Measurements from ENCODE around the gene UBE2E2.

UBE2E2 gene

GRCh38 chr3:23540600-23540999 is 337.5 kb downstream of the UBE2E2 start:
- no peaks in the 10 kb centered on the region for H3K9me2 ChIP-seq (replicated peaks; ENCODE audit: low read depth, low read length)
- H2AFZ ChIP-seq (ENCODE audit: low read length), result no peak overlapping the region

GRCh38 chr3:23542079-23542478 is 339.0 kb downstream of the UBE2E2 start:
- Histone ChIP-seq H3F3A (ENCODE audit: low read depth) (no peaks in the 10 kb centered on the region), H3K4me2 (ENCODE audit: low read depth, low read length, poor library complexity, severe bottlenecking) (no peak overlapping the region), H3K79me2 (ENCODE audit: insufficient read depth, low read length) (no peaks in the 10 kb centered on the region), H4K20me1 (ENCODE audit: insufficient read depth, low read length, poor library complexity, severe bottlenecking) (no peaks in the 10 kb centered on the region), H3K4me1 (ENCODE audit: insufficient read depth, low read length, poor library complexity, severe bottlenecking) (no peaks in the 10 kb centered on the region), H3K9me2 (replicated peaks; ENCODE audit: low read depth, low read length) (no peaks in the 10 kb centered on the region), H3K4me3 (ENCODE audit: low read length, poor library complexity, severe bottlenecking) (no peak overlapping the region), H3K27me3 (ENCODE audit: insufficient read depth, low read length, poor library complexity, severe bottlenecking) (no peaks in the 10 kb centered on the region), H3K9ac (ENCODE audit: low read depth, low read length, poor library complexity, severe bottlenecking) (no peak overlapping the region), H2AFZ (ENCODE audit: low read length) (no peak overlapping the region), H3K9me3 (ENCODE audit: insufficient read depth, low read depth, low read length) (no peaks in the 10 kb centered on the region), H3K36me3 (ENCODE audit: insufficient read depth, low read length) (no peaks in the 10 kb centered on the region)
- TF ChIP-seq EZH2phosphoT487 (IDR thresholded peaks at IDR 0.05; ENCODE audit: borderline replicate concordance) (no peak), CTCF (conservative IDR thresholded peaks at IDR 0.05; ENCODE audit: low read length) (no peak)

More at GRCh38 chr3:23540600-23540999, 337.5 kb downstream of the UBE2E2 start:
- Histone ChIP-seq H3K4me3 (ENCODE audit: low read length, poor library complexity, severe bottlenecking) (no peak overlapping the region), H3K27me3 (ENCODE audit: insufficient read depth, low read length, poor library complexity, severe bottlenecking) (no peaks in the 10 kb centered on the region), H3K4me2 (ENCODE audit: low read depth, low read length, poor library complexity, severe bottlenecking) (no peak overlapping the region), H3K79me2 (ENCODE audit: insufficient read depth, low read length) (no peaks in the 10 kb centered on the region), H3K9me3 (ENCODE audit: insufficient read depth, low read depth, low read length) (no peaks in the 10 kb centered on the region), H3F3A (ENCODE audit: low read depth) (no peaks in the 10 kb centered on the region), H3K9ac (ENCODE audit: low read depth, low read length, poor library complexity, severe bottlenecking) (no peak overlapping the region), H3K4me1 (ENCODE audit: insufficient read depth, low read length, poor library complexity, severe bottlenecking) (no peaks in the 10 kb centered on the region), H3K36me3 (ENCODE audit: insufficient read depth, low read length) (no peaks in the 10 kb centered on the region), H4K20me1 (ENCODE audit: insufficient read depth, low read length, poor library complexity, severe bottlenecking) (no peaks in the 10 kb centered on the region)
- TF ChIP-seq CTCF (conservative IDR thresholded peaks at IDR 0.05; ENCODE audit: low read length) (no peak), EZH2phosphoT487 (IDR thresholded peaks at IDR 0.05; ENCODE audit: borderline replicate concordance) (no peak)

- H3K4me2 ChIP-seq (ENCODE audit: low read depth, low read length, poor library complexity, severe bottlenecking), result no peak overlapping the region
- no peaks in the 10 kb centered on the region for H3F3A ChIP-seq (ENCODE audit: low read depth)
- TF ChIP-seq EZH2phosphoT487 (IDR thresholded peaks at IDR 0.05; ENCODE audit: borderline replicate concordance) (no peak), CTCF (conservative IDR thresholded peaks at IDR 0.05; ENCODE audit: low read length) (no peak)
- H3K4me1 ChIP-seq (ENCODE audit: insufficient read depth, low read length, poor library complexity, severe bottlenecking), result no peaks in the 10 kb centered on the region
- H3K36me3 ChIP-seq (ENCODE audit: insufficient read depth, low read length), result no peaks in the 10 kb centered on the region
- H3K4me3 ChIP-seq (ENCODE audit: low read length, poor library complexity, severe bottlenecking), result no peak overlapping the region
- H3K9ac ChIP-seq (ENCODE audit: low read depth, low read length, poor library complexity, severe bottlenecking), result no peak overlapping the region
- H3K79me2 ChIP-seq (ENCODE audit: insufficient read depth, low read length), result no peaks in the 10 kb centered on the region
- H3K27me3 ChIP-seq (ENCODE audit: insufficient read depth, low read length, poor library complexity, severe bottlenecking), result no peaks in the 10 kb centered on the region
- H3K9me3 ChIP-seq (ENCODE audit: insufficient read depth, low read depth, low read length), result no peaks in the 10 kb centered on the region
- no peak overlapping the region for H2AFZ ChIP-seq (ENCODE audit: low read length)
- H4K20me1 ChIP-seq (ENCODE audit: insufficient read depth, low read length, poor library complexity, severe bottlenecking), result no peaks in the 10 kb centered on the region
- H3K9me2 ChIP-seq (replicated peaks; ENCODE audit: low read depth, low read length), result no peaks in the 10 kb centered on the region
Measured at GRCh38 chr3:23546181-23546580, 343.1 kb downstream of the UBE2E2 start.
